Activated T-cell treated with anti-CD3 and anti-CD28 coated beads, Interleukin-2, amount 50 U/mL, for 24 hours (primary cell): ENCODE data around the gene CGRRF1.

Source experiments
- DNase-seq: peaks from one replicate; pipeline ENCODE4 v3.0.0-alpha.2; 2020
- H3K27ac Mint-ChIP-seq: 2 replicates; pipeline ENCODE4 v1.8.0; 2020; ENCODE audit warnings: mild to moderate bottlenecking, mixed read lengths
- H3K27me3 Mint-ChIP-seq: 2 replicates; pipeline ENCODE4 v1.8.0; 2020; ENCODE audit warnings: mixed read lengths
- H3K36me3 Mint-ChIP-seq: 2 replicates; pipeline ENCODE4 v1.8.0; 2020; ENCODE audit warnings: low read depth, mixed read lengths
- H3K4me1 Mint-ChIP-seq: 2 replicates; pipeline ENCODE4 v1.8.0; 2020; ENCODE audit warnings: low read depth, mixed read lengths
- H3K4me3 Mint-ChIP-seq: 2 replicates; pipeline ENCODE4 v1.8.0; 2020; ENCODE audit warnings: mild to moderate bottlenecking, moderate library complexity, mixed read lengths
- H3K9me3 Mint-ChIP-seq: 2 replicates; pipeline ENCODE4 v1.8.0; 2020; ENCODE audit warnings: mixed read lengths

The CGRRF1 gene

DNA sequence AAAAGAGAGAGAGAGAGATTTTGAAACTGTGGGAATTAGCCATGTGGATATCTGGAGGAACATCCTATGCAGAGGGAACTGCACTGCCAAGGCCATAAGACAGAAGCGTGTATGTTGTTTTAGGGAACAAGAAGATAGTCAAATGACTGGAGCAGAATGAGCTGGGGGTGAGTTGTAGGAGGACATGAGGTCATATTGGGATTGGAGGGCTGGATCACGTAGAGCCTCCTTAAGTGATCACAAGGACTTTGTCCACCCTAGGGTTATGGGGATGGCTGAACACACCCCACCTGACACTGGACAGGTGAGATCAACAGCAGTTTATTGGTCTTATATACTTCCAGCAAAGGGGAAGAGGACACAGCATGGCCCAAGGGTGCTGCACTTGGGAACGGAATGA, 8.2 kb upstream of the CGRRF1 start:
- H3K9me3 Mint-ChIP-seq, result no peaks in the 10 kb centered on the region

DNA sequence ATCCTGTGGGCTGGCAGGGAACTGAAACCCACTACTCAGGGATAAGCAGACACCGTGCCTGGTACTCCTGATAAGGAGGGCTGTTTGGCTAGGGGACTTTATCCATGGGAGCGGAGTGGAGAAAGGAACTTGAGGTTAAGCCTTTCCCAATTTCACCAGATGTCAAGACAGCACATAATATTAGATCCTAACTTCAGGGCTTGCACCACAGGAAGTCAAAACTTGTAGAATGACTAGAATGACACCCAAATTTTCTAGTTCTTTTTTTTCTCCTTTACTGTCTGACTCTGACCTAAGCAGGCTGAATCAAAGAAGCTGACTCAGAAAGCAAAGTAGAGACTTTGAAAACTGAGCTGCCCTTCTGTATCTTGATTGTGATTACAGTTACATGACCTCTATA, 7.1 kb upstream of the CGRRF1 start:
- H3K27ac Mint-ChIP-seq, result no peak overlapping the region
- H3K4me1 Mint-ChIP-seq, result peaks cover 3% of the 10 kb centered on the region

More for the DNA sequence above, 8.2 kb upstream of the CGRRF1 start:
- H3K4me3 Mint-ChIP-seq, result no peak overlapping the region
- no peaks in the 10 kb centered on the region for H3K36me3 Mint-ChIP-seq
- DNase-seq, result no peak
- peaks cover 3% of the 10 kb centered on the region for H3K4me1 Mint-ChIP-seq
- no peak overlapping the region for H3K27ac Mint-ChIP-seq
- H3K27me3 Mint-ChIP-seq, result peaks cover 16% of the 10 kb centered on the region

DNA sequence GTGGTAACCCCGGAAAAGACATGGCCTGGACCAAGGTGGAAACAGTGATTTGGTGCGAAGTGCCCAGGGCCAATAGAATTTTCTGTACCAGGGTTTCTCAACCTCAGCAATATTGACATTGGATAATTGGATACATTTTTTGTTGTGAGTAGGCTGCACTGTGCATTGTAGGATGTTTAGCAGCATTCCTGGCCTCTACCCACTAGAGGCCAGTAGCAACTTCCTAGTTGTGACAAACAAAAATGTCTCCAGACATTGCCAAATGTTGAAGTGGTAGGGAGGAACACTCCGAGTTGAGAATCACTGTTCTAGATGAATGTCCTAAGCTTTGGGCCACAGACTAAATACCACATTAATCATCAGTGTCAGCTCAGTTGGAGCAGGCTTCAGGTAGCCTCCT, 6.2 kb upstream of the CGRRF1 start:
- H3K9me3 Mint-ChIP-seq, result no peaks in the 10 kb centered on the region
- H3K27me3 Mint-ChIP-seq, result peaks cover 11% of the 10 kb centered on the region
- no peaks in the 10 kb centered on the region for H3K36me3 Mint-ChIP-seq
- DNase-seq, result no peak
- H3K27ac Mint-ChIP-seq, result no peak overlapping the region
- no peak overlapping the region for H3K4me3 Mint-ChIP-seq
- H3K4me1 Mint-ChIP-seq, result peaks cover 3% of the 10 kb centered on the region

More for the DNA sequence above, 7.1 kb upstream of the CGRRF1 start:
- no peak overlapping the region for H3K4me3 Mint-ChIP-seq
- H3K36me3 Mint-ChIP-seq, result no peaks in the 10 kb centered on the region
- no peaks in the 10 kb centered on the region for H3K9me3 Mint-ChIP-seq
- DNase-seq, result no peak
- peaks cover 16% of the 10 kb centered on the region for H3K27me3 Mint-ChIP-seq

DNA sequence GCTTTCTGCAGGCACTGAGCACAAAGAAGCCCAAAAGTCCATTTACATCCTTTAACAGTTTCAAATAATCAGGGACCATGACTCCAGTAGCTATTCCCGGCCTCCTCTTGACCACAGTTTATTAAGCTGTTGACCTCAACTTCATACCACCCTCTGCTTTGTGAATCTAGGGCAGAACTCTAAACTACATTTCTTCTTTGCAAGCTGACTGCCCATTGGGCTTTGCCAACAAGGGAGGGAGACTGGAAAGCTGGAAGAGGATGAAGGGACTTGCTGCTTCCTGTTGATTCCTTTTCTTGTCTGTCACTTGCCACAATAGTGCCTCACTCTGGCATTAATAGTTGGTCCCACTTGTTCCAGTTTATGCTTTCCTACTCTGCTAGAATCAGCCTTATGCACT, 2.7 kb downstream of the CGRRF1 start:
- H3K9me3 Mint-ChIP-seq, result peaks cover 13% of the 10 kb centered on the region
- peaks cover 38% of the 10 kb centered on the region for H3K36me3 Mint-ChIP-seq
- H3K27ac Mint-ChIP-seq, result no peak overlapping the region
- H3K4me3 Mint-ChIP-seq, result no peak overlapping the region
- no peak for DNase-seq
- peaks cover 55% of the 10 kb centered on the region for H3K4me1 Mint-ChIP-seq
- H3K27me3 Mint-ChIP-seq, result no peaks in the 10 kb centered on the region

DNA sequence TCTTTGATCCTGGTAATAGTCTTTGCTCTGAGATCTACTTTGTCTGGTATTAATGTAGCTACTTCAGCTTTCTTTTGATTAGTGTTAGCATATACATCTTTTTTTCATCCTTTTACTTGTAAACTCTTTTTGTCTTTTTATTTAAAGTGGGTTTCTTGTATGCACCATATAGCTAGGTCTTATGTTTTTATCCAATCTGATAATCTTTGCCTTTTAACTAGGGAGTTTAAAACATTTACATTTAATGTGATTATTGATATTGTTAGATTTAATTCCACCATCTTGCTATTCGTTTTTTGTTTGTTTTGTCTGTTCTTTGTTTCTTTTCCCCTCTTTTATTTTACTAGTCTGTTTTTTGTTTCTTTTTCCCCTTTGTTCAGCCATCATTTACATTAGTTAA, 6.0 kb downstream of the CGRRF1 start:
- no peaks in the 10 kb centered on the region for H3K27me3 Mint-ChIP-seq
- H3K4me3 Mint-ChIP-seq, result no peak overlapping the region
- peaks cover 13% of the 10 kb centered on the region for H3K9me3 Mint-ChIP-seq
- DNase-seq, result no peak
- H3K36me3 Mint-ChIP-seq, result peaks cover 39% of the 10 kb centered on the region
- H3K4me1 Mint-ChIP-seq, result peaks cover 45% of the 10 kb centered on the region
- H3K27ac Mint-ChIP-seq, result no peak overlapping the region

DNA sequence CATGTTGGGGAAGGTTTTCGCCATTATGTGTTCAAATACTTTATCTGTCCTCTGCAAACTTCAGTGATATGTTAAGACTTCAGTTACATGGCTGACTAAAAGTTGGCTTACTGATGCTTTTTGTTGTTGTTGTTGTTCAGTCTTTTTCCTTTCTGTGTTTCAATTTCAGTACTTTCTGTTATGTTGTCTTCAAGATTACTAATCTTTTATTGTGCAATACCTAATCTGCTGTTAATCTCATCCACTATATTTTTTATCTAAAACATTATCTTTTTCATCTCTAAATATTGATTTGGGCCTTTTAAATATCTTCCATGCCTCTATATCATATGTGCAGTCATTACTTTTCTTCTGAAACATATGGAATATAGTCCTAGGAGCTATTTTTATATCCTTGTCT, 7.0 kb downstream of the CGRRF1 start:
- H3K27me3 Mint-ChIP-seq, result no peaks in the 10 kb centered on the region
- H3K36me3 Mint-ChIP-seq, result peaks cover 39% of the 10 kb centered on the region

DNA sequence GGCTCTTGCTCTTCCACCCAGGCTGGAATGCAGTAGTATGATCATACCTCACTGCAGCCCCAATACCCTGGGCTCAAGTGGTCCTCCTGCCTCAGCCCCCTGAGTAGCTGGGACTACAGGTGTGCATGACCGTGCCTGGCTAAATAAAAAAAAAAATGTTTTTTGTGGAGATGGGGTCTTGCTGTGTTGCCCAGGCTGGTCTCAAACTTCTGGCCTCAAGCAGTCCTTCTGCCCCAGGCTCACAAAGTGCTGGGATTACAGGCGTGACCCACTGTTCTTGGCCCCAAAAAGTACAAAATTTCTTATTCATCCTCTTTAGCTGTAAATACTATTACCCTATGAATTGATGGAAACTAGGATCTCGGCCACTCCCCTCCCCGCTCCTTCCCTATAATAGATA, 14.7 kb downstream of the CGRRF1 start:
- Mint-ChIP-seq H3K27ac (no peak overlapping the region), H3K4me1 (no peaks in the 10 kb centered on the region), H3K4me3 (no peak overlapping the region), H3K36me3 (peaks cover 59% of the 10 kb centered on the region), H3K9me3 (no peaks in the 10 kb centered on the region), H3K27me3 (no peaks in the 10 kb centered on the region)
- DNase-seq, result no peak

More for the DNA sequence above, 7.0 kb downstream of the CGRRF1 start:
- Mint-ChIP-seq H3K27ac (no peak overlapping the region), H3K9me3 (peaks cover 13% of the 10 kb centered on the region), H3K4me3 (no peak overlapping the region), H3K4me1 (peaks cover 36% of the 10 kb centered on the region)
- no peak for DNase-seq

DNA sequence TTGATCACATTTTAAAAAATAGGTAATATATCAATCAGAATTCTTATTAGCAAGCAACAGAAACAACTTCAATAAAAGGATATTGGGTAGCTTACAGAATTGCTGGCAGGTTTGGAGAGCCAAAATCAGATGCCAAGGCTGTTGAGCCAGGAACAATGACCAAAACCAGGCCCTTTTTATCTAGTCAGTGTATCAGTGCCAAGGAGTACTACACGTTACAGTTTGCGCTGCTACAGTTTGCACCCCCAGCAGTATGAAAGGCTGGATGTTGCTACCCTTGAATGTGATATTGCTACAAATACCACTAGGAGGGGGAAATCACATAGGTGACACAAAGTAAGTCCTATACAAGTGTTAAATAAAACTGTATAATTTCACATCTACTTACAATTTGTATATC, 19.3 kb downstream of the CGRRF1 start:
- no peak overlapping the region for H3K27ac Mint-ChIP-seq
- peaks cover 49% of the 10 kb centered on the region for H3K36me3 Mint-ChIP-seq
- H3K4me1 Mint-ChIP-seq, result peaks cover 2% of the 10 kb centered on the region
- H3K9me3 Mint-ChIP-seq, result no peaks in the 10 kb centered on the region
- no peak overlapping the region for H3K4me3 Mint-ChIP-seq
- no peaks in the 10 kb centered on the region for H3K27me3 Mint-ChIP-seq
- no peak for DNase-seq

DNA sequence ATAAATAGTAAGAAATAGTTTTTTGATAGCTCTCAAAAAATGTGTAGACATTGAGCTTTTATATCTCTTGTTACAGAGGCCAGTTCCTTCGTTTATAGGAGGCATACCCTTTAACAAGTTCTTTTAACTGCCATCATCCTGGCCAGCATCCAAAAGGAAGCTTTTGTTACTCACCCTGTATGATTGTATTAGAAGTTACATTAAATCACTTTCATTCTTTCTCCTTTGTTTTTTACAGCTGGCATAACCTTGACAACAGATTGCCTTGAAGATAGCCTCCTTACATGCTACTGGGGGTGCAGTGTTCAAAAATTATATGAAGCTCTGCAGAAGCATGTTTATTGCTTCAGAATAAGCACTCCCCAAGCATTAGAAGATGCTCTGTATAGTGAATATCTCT, 20.1 kb downstream of the CGRRF1 start:
- no peaks in the 10 kb centered on the region for H3K27me3 Mint-ChIP-seq
- H3K27ac Mint-ChIP-seq, result no peak overlapping the region
- DNase-seq, result no peak
- no peak overlapping the region for H3K4me3 Mint-ChIP-seq
- no peaks in the 10 kb centered on the region for H3K9me3 Mint-ChIP-seq
- peaks cover 40% of the 10 kb centered on the region for H3K36me3 Mint-ChIP-seq
- H3K4me1 Mint-ChIP-seq, result peaks cover 2% of the 10 kb centered on the region

DNA sequence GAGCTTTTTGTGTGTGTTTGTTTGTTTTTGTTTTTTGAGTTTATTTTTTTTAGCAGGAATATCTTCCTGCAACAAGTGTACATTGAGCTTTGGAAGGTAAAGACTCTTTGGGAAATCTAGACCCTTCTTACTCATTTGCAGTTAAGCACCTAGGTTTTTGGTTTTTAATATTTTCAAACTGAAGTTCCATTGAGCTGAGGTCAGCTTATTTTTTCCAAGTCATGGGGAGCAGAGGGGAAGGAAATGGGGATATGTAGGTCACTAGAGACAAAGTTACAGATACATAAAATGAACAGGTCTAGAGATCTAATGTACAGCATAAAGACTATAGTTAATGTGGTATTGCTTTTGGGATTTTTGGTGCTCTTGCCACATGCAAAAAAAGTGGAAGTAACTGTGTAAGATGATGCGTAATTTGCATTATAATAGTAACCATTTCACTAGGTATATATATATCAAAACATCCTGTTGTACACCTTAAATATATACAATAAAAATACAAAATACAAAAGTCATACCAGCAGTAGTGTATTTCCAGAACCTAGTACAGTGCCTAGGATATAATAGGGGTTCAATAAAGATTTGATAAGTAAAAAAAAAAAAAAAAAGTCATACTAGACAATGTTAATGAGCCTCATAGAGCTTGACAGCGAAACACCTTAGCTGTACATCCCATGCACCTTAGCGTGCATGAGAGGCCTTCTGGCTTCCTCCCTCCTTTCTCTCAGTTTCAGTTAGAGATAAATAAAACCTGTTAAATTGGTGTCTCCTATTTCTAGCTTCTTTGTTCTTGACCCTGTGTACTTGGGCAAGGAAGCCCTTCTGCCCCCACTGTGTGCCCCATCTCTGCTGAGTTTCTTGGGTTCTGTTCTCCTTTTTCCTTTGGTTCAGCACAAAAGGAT, 22.7 kb downstream of the CGRRF1 start:
- peaks cover 27% of the 10 kb centered on the region for H3K36me3 Mint-ChIP-seq
- no peak overlapping the region for H3K4me3 Mint-ChIP-seq
- peaks cover 2% of the 10 kb centered on the region for H3K4me1 Mint-ChIP-seq
- no peak overlapping the region for H3K27ac Mint-ChIP-seq
- no peaks in the 10 kb centered on the region for H3K27me3 Mint-ChIP-seq
- no peak for DNase-seq
- no peaks in the 10 kb centered on the region for H3K9me3 Mint-ChIP-seq

DNA sequence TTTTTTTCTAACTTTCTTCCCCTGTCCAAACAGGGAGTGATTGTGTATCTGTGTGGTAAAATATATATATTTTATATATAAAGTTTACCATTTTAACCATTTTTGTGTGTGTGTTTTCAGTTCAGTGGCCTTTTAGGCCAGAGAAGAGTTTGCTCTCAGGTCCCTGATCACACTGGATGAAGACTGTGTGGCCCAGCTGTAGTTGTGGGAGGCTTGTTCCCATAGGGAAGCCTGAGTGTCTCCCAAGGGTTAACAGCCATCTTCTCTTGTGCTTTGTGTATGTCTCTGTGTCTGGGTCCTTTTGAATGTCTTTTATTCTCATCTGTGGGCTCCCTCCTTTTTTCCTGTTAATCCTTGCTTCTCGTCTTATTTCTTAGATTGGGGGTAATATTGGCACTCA, 23.4 kb downstream of the CGRRF1 start:
- no peak overlapping the region for H3K27ac Mint-ChIP-seq
- H3K4me1 Mint-ChIP-seq, result peaks cover 2% of the 10 kb centered on the region
- H3K36me3 Mint-ChIP-seq, result peaks cover 24% of the 10 kb centered on the region
- no peak overlapping the region for H3K4me3 Mint-ChIP-seq
- H3K9me3 Mint-ChIP-seq, result no peaks in the 10 kb centered on the region
- no peaks in the 10 kb centered on the region for H3K27me3 Mint-ChIP-seq
- DNase-seq, result no peak

DNA sequence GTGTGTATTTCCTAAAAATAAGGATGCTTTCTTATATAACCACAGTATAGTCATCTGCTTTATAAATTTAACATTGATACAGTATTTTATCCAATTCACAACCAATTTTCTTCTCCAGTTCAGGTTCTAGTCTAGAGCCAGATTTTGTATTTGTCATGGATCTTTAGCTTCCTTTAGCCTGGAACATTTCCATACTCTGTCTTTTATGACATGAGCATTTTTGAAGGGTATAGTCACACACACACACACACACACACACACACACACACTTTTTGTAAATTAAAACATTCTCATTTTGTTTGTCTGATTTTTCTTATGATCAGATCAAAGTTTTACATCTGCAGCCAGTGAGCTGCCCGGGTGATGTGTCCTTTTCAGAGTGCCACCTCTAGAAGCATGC, 25.4 kb downstream of the CGRRF1 start:
- DNase-seq, result no peak
- Mint-ChIP-seq H3K36me3 (peaks cover 24% of the 10 kb centered on the region), H3K9me3 (no peaks in the 10 kb centered on the region), H3K27ac (no peak overlapping the region), H3K27me3 (no peaks in the 10 kb centered on the region), H3K4me3 (no peak overlapping the region), H3K4me1 (peaks cover 2% of the 10 kb centered on the region)

DNA sequence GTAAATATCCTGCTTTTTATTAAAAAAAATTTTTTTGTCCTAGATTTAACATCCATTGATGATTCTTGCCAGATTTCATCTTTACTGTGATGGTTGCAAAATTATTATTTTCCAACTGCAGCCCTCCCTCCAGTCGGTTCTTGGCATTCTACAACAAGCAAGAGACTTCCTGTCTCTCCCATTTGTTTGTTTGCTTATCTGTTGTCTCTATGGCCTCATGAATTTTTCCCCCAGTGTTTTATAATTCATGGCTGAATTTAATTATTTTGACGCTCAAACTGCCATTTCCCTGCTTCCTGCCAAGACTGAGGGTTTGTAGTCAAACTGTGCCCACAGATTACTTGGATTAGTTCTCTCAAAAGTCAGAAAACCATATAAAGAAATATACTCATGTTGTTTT, 25.9 kb downstream of the CGRRF1 start:
- no peak for DNase-seq
- no peak overlapping the region for H3K4me3 Mint-ChIP-seq
- H3K27me3 Mint-ChIP-seq, result no peaks in the 10 kb centered on the region
- no peak overlapping the region for H3K27ac Mint-ChIP-seq
- H3K4me1 Mint-ChIP-seq, result peaks cover 2% of the 10 kb centered on the region
- H3K9me3 Mint-ChIP-seq, result no peaks in the 10 kb centered on the region
- peaks cover 28% of the 10 kb centered on the region for H3K36me3 Mint-ChIP-seq

DNA sequence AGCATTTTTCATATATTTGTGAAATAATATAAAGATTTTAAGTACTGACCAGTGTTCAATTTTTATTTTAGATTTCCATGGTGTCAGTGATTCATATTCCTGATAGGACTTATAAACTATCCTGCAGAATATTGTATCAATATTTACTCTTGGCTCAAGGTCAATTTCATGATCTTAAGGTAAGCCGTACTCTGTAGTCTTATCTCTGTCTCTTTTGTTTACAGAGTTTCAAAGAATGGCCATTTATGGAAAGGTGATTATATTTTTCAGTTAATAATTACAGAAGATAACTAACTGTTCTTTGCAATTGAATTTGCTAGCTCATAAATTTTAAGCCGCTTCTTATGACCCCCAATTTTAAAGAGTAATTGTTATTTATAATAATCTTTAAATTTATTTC, 27.9 kb downstream of the CGRRF1 start:
- Mint-ChIP-seq H3K4me3 (no peak overlapping the region), H3K4me1 (no peaks in the 10 kb centered on the region), H3K9me3 (no peaks in the 10 kb centered on the region), H3K27ac (no peak overlapping the region), H3K27me3 (no peaks in the 10 kb centered on the region), H3K36me3 (peaks cover 21% of the 10 kb centered on the region)
- DNase-seq, result no peak

DNA sequence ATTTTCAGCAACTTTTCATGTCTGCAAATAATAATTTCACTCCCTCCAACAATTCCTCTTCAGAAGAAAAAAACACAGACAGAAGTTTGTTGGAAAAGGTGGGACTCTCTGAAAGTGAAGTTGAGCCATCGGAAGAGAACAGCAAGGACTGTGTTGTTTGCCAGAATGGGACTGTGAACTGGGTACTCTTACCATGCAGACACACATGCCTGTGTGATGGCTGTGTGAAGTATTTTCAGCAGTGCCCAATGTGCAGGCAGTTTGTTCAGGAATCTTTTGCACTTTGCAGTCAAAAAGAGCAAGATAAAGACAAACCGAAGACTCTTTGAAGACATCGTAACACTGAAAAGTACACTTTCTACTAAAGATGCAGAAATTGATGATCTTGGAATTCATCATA, 28.3 kb downstream of the CGRRF1 start:
- Mint-ChIP-seq H3K4me3 (no peak overlapping the region), H3K27ac (no peak overlapping the region), H3K27me3 (no peaks in the 10 kb centered on the region), H3K36me3 (peaks cover 21% of the 10 kb centered on the region), H3K4me1 (no peaks in the 10 kb centered on the region), H3K9me3 (no peaks in the 10 kb centered on the region)
- no peak for DNase-seq
